ENCODE data around the gene MOCS1.

MOCS1 gene

DNA sequence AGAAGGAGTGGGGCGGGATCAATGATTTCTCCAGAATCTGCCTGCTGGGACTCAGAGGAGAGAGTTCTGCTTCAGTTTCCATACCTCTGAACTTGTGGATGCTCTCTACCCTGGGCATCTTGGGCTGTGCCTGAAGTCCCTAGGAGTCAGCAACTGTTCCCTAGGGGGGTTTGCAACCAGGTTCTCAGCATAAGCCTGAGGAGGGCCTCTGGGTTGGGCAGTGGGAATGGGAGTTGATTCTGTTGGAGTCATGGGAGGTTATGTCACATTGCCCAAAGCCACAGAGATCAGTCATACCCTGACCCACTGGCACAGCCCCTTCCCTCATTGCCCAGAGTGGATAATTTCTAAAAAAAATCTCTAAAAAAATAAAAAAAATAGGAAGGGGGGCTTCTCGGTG, 47.4 kb downstream of the MOCS1 start:
- H3K9me3 ChIP-seq (ENCODE audit: control insufficient read depth, low read length): no peaks in the 10 kb centered on the region
- peaks cover 47% of the 10 kb centered on the region for H3K4me1 ChIP-seq (ENCODE audit: control insufficient read depth, insufficient read depth, low read length)
- no peak overlapping the region for H3K9ac ChIP-seq (ENCODE audit: low read length)
- no peak overlapping the region for H3K4me3 ChIP-seq (ENCODE audit: low read length)
- peaks cover 8% of the 10 kb centered on the region for H3K36me3 ChIP-seq (ENCODE audit: control insufficient read depth, insufficient read depth, low read length, severe bottlenecking)
- no peak for DNase-seq (ENCODE audit: low read depth)
- H3K27me3 ChIP-seq (replicated peaks; ENCODE audit: control insufficient read depth, insufficient read depth, low read length): no peaks in the 10 kb centered on the region

DNA sequence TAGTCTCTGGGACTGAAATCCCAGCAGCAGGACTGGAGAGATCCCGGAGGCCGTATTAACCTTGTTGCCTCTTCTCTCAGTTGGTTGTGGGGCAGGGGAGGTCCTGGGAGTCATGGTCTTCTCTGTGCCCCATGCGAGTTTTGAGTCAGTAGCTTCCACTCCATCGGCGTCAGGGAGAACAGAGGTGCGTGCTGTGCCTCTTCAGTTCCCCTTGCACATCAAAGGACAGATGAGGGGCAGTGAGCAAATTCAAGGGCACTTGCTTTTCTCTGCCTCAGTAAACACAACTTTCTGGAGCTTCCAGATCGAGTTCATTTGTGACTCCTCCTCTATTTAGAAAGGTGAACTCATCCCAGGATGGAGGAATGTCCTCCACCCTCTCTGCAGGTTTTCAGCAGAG, 48.6 kb downstream of the MOCS1 start:
- Histone ChIP-seq H3K36me3 (ENCODE audit: control insufficient read depth, insufficient read depth, low read length, severe bottlenecking) (peaks cover 8% of the 10 kb centered on the region), H3K9ac (ENCODE audit: low read length) (no peak overlapping the region), H3K4me1 (ENCODE audit: control insufficient read depth, insufficient read depth, low read length) (peaks cover 49% of the 10 kb centered on the region), H3K4me3 (ENCODE audit: low read length) (no peak overlapping the region), H3K9me3 (ENCODE audit: control insufficient read depth, low read length) (no peaks in the 10 kb centered on the region), H3K27me3 (replicated peaks; ENCODE audit: control insufficient read depth, insufficient read depth, low read length) (no peaks in the 10 kb centered on the region)
- DNase-seq (ENCODE audit: low read depth): no peak

DNA sequence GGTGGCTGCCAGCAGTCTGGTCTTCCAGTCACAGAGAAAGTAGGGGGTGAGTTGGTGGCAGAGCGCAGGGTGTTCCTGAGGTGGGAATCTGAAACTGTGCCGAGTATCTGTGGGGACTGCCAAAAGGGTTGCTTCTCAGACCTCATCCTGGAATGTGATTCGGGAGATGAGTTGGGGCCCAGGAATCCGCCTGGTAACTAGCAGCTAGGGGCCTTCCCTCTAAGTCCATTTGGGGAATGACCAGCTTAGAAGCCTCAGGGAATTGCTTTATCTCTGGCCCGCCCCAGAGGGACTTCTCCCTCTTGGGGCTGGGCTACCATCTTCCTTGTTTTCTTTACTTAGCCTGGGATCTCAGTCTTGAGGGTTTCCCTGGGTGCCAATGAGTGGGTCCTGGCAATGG, 49.6 kb downstream of the MOCS1 start:
- no peaks in the 10 kb centered on the region for H3K9me3 ChIP-seq (ENCODE audit: control insufficient read depth, low read length)
- H3K27me3 ChIP-seq (replicated peaks; ENCODE audit: control insufficient read depth, insufficient read depth, low read length): no peaks in the 10 kb centered on the region
- peak; percentile 42 for DNase-seq (ENCODE audit: low read depth)
- no peak overlapping the region for H3K9ac ChIP-seq (ENCODE audit: low read length)
- H3K4me1 ChIP-seq (ENCODE audit: control insufficient read depth, insufficient read depth, low read length): peaks cover 49% of the 10 kb centered on the region
- H3K4me3 ChIP-seq (ENCODE audit: low read length): no peak overlapping the region
- peaks cover 15% of the 10 kb centered on the region for H3K36me3 ChIP-seq (ENCODE audit: control insufficient read depth, insufficient read depth, low read length, severe bottlenecking)

GRCh38 chr6:39882531-39882899, 51.7 kb downstream of the MOCS1 start:
- no peaks in the 10 kb centered on the region for H3K27me3 ChIP-seq (replicated peaks; ENCODE audit: control insufficient read depth, insufficient read depth, low read length)
- peaks cover 25% of the 10 kb centered on the region for H3K36me3 ChIP-seq (ENCODE audit: control insufficient read depth, insufficient read depth, low read length, severe bottlenecking)
- H3K4me3 ChIP-seq (ENCODE audit: low read length): peak overlapping the region; percentile 53
- DNase-seq (ENCODE audit: low read depth): peak; percentile 91
- H3K4me1 ChIP-seq (ENCODE audit: control insufficient read depth, insufficient read depth, low read length): peaks cover 36% of the 10 kb centered on the region
- no peaks in the 10 kb centered on the region for H3K9me3 ChIP-seq (ENCODE audit: control insufficient read depth, low read length)
- peak overlapping the region; percentile 74 for H3K9ac ChIP-seq (ENCODE audit: low read length)

GRCh38 chr6:39881851-39882530, 52.3 kb downstream of the MOCS1 start:
- Histone ChIP-seq H3K4me3 (ENCODE audit: low read length) (peak overlapping the region; percentile 53), H3K9ac (ENCODE audit: low read length) (peak overlapping the region; percentile 74), H3K4me1 (ENCODE audit: control insufficient read depth, insufficient read depth, low read length) (peaks cover 31% of the 10 kb centered on the region), H3K9me3 (ENCODE audit: control insufficient read depth, low read length) (no peaks in the 10 kb centered on the region), H3K36me3 (ENCODE audit: control insufficient read depth, insufficient read depth, low read length, severe bottlenecking) (peaks cover 31% of the 10 kb centered on the region), H3K27me3 (replicated peaks; ENCODE audit: control insufficient read depth, insufficient read depth, low read length) (no peaks in the 10 kb centered on the region)
- DNase-seq (ENCODE audit: low read depth): peak; percentile 84

DNA sequence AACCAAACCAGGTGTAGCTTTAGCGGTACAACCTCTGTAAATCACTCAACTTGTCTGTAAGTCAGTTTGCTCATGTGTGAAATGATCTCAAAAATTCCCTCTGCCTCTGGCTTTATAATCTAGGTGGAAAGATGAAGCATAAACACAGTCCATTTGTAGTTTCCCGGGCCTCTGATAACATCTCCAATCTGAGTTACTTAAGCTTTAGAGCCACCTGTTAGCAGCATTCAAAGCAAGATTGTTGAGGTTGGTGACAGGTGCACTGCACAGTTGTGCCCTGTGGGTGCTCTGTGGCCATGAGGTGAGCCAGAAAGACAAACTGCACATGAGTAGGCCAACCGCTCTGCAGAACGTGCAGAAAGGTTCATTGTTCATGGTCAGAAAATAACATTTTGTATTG, 53.7 kb downstream of the MOCS1 start:
- H3K4me1 ChIP-seq (ENCODE audit: control insufficient read depth, insufficient read depth, low read length): peaks cover 25% of the 10 kb centered on the region
- H3K36me3 ChIP-seq (ENCODE audit: control insufficient read depth, insufficient read depth, low read length, severe bottlenecking): peaks cover 43% of the 10 kb centered on the region
- no peak overlapping the region for H3K9ac ChIP-seq (ENCODE audit: low read length)
- no peaks in the 10 kb centered on the region for H3K9me3 ChIP-seq (ENCODE audit: control insufficient read depth, low read length)
- no peak overlapping the region for H3K4me3 ChIP-seq (ENCODE audit: low read length)
- no peaks in the 10 kb centered on the region for H3K27me3 ChIP-seq (replicated peaks; ENCODE audit: control insufficient read depth, insufficient read depth, low read length)
- DNase-seq (ENCODE audit: low read depth): no peak

DNA sequence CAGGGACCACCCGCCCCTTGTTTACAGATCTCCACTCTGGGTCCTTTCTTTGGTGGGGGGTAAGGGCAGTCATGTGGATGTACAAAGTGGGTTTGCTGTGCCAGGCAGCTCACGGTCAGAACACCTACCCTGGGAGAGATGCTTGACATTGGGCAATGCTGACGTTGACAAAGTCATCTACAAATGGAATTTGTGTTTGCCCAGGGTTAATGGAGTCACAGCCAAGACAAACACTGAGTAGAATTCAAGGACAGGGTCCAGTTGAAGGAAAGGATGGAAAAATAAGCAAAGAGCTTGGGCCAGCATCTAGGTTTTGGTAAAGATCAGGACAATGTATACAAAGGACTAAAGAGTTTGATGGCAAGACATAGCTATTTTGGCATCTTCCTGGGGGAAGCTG, 54.7 kb downstream of the MOCS1 start:
- H3K4me3 ChIP-seq (ENCODE audit: low read length): no peak overlapping the region
- H3K36me3 ChIP-seq (ENCODE audit: control insufficient read depth, insufficient read depth, low read length, severe bottlenecking): peaks cover 53% of the 10 kb centered on the region
- H3K27me3 ChIP-seq (replicated peaks; ENCODE audit: control insufficient read depth, insufficient read depth, low read length): no peaks in the 10 kb centered on the region
- no peak overlapping the region for H3K9ac ChIP-seq (ENCODE audit: low read length)
- no peak for DNase-seq (ENCODE audit: low read depth)
- H3K4me1 ChIP-seq (ENCODE audit: control insufficient read depth, insufficient read depth, low read length): peaks cover 23% of the 10 kb centered on the region
- no peaks in the 10 kb centered on the region for H3K9me3 ChIP-seq (ENCODE audit: control insufficient read depth, low read length)

DNA sequence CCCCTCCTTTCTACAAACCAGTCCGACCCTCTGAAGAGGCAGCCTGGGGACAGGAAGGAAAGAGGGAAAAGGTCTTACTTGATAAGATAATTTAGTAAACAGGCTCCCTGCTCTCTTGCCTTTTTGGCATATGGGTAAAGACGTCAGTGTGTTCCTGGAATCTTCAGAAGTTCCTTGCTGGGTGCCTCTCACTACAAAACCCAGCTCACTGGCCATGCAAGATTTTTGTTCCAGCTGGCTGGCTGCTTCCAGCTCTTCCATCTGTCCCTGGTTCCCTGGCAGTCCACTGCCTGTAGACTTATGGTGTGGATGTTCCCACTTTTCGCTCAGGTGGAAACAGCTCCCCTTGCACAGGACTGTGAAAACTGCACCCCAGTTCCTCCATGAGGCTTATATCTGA, 57.4 kb downstream of the MOCS1 start:
- Histone ChIP-seq H3K4me1 (ENCODE audit: control insufficient read depth, insufficient read depth, low read length) (peaks cover 4% of the 10 kb centered on the region), H3K9ac (ENCODE audit: low read length) (no peak overlapping the region), H3K27me3 (replicated peaks; ENCODE audit: control insufficient read depth, insufficient read depth, low read length) (no peaks in the 10 kb centered on the region), H3K36me3 (ENCODE audit: control insufficient read depth, insufficient read depth, low read length, severe bottlenecking) (peaks cover 80% of the 10 kb centered on the region), H3K9me3 (ENCODE audit: control insufficient read depth, low read length) (no peaks in the 10 kb centered on the region), H3K4me3 (ENCODE audit: low read length) (no peak overlapping the region)
- no peak for DNase-seq (ENCODE audit: low read depth)

DNA sequence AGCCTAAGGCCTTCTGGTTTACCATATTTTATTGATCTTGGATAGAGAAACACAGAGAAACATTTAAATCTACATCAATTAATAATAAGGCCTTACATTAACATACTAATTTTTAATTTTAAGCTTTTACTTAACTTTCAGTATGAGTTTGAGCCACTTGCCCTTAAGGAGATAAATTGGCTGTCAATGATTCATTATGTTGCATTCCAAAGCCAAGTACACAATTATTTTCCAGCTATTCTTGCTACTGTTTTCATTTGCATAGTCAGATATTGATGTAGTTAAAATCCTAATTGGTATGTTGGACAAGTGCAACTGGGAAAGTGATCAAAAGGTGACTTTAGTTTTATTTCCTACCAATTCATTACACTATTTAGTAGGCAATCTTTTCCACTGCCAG, 58.2 kb downstream of the MOCS1 start:
- Histone ChIP-seq H3K9ac (ENCODE audit: low read length) (no peak overlapping the region), H3K4me1 (ENCODE audit: control insufficient read depth, insufficient read depth, low read length) (no peaks in the 10 kb centered on the region), H3K9me3 (ENCODE audit: control insufficient read depth, low read length) (no peaks in the 10 kb centered on the region), H3K27me3 (replicated peaks; ENCODE audit: control insufficient read depth, insufficient read depth, low read length) (no peaks in the 10 kb centered on the region), H3K4me3 (ENCODE audit: low read length) (no peak overlapping the region), H3K36me3 (ENCODE audit: control insufficient read depth, insufficient read depth, low read length, severe bottlenecking) (peaks cover 87% of the 10 kb centered on the region)
- DNase-seq (ENCODE audit: low read depth): no peak

DNA sequence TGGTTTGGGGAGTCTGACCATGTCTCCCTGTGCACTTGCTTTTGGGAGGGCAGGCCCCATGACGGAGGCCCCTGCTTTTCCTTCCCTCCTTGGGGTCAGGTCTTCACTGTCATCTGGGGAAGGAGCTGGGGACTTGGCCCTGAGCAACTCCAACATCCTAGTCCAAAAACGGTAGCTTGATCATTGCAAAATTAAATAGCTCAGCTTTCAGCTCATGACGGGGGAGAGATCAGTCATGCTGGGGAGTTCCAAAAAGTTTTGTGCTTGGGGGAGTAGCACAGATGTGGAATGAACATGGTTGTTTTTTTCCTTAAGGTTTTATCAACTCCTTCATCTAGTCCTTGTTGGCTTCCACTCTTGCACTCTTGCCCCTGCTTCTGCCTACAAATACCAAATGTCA, 60.8 kb downstream of the MOCS1 start:
- Histone ChIP-seq H3K9me3 (ENCODE audit: control insufficient read depth, low read length) (no peaks in the 10 kb centered on the region), H3K36me3 (ENCODE audit: control insufficient read depth, insufficient read depth, low read length, severe bottlenecking) (peaks cover 91% of the 10 kb centered on the region), H3K9ac (ENCODE audit: low read length) (no peak overlapping the region), H3K4me1 (ENCODE audit: control insufficient read depth, insufficient read depth, low read length) (no peaks in the 10 kb centered on the region), H3K4me3 (ENCODE audit: low read length) (no peak overlapping the region), H3K27me3 (replicated peaks; ENCODE audit: control insufficient read depth, insufficient read depth, low read length) (no peaks in the 10 kb centered on the region)
- no peak for DNase-seq (ENCODE audit: low read depth)

- Histone ChIP-seq H3K4me1 (ENCODE audit: control insufficient read depth, insufficient read depth, low read length) (no peaks in the 10 kb centered on the region), H3K9ac (ENCODE audit: low read length) (no peak overlapping the region), H3K27me3 (replicated peaks; ENCODE audit: control insufficient read depth, insufficient read depth, low read length) (no peaks in the 10 kb centered on the region), H3K4me3 (ENCODE audit: low read length) (no peak overlapping the region), H3K9me3 (ENCODE audit: control insufficient read depth, low read length) (no peaks in the 10 kb centered on the region), H3K36me3 (ENCODE audit: control insufficient read depth, insufficient read depth, low read length, severe bottlenecking) (peaks cover 86% of the 10 kb centered on the region)
- DNase-seq (ENCODE audit: low read depth): no peak
Observed at GRCh38 chr6:39870950-39871349, 63.3 kb downstream of the MOCS1 start.

- H3K27me3 ChIP-seq (replicated peaks; ENCODE audit: control insufficient read depth, insufficient read depth, low read length): no peaks in the 10 kb centered on the region
- no peak overlapping the region for H3K9ac ChIP-seq (ENCODE audit: low read length)
- no peaks in the 10 kb centered on the region for H3K9me3 ChIP-seq (ENCODE audit: control insufficient read depth, low read length)
- H3K4me3 ChIP-seq (ENCODE audit: low read length): no peak overlapping the region
- H3K36me3 ChIP-seq (ENCODE audit: control insufficient read depth, insufficient read depth, low read length, severe bottlenecking): peaks cover 71% of the 10 kb centered on the region
- H3K4me1 ChIP-seq (ENCODE audit: control insufficient read depth, insufficient read depth, low read length): no peaks in the 10 kb centered on the region
- DNase-seq (ENCODE audit: low read depth): no peak
Observed at GRCh38 chr6:39867592-39867991, 66.7 kb downstream of the MOCS1 start.
